GM23338 (cell line): ENCODE measurements around the gene TERT. TPM values are rescaled to one million over a fixed set of nuclear protein-coding genes. Genes with fewer than 3 reads are reported as not detected.

Experiments used
- ATAC-seq: fragments of 200-7000 bp; cut with Tn5 transposase; 3 replicates; pipeline ENCODE4 v1.9.1; 2020
- DNase-seq: peaks from one replicate; pipeline ENCODE4 v3.0.0-alpha.2; 2015; ENCODE audit warnings: low spot score
- H2AFZ ChIP-seq: fragments of 200-600 bp; sonication (generic); 2 replicates; pipeline ENCODE4 v1.8.0; 2016; ENCODE audit warnings: antibody characterized with exemption, mild to moderate bottlenecking, moderate library complexity
- H3F3A ChIP-seq: fragments of 200-600 bp; sonication (generic); replicated peaks from 2 replicates; pipeline ENCODE4 v1.8.0; 2017; ENCODE audit warnings: antibody characterized with exemption, mixed run types, low read depth
- H3K27ac ChIP-seq: fragments of 200-600 bp; sonication (generic); 2 replicates; pipeline ENCODE4 v1.6.1; 2016; ENCODE audit warnings: low read depth
- H3K27me3 ChIP-seq: fragments of 200-600 bp; sonication (generic); 2 replicates; pipeline ENCODE4 v1.8.0; 2016; ENCODE audit warnings: mild to moderate bottlenecking, mixed run types, moderate library complexity; ENCODE audit not compliant: insufficient read depth
- H3K36me3 ChIP-seq: fragments of 200-600 bp; sonication (generic); 2 replicates; pipeline ENCODE4 v1.8.0; 2016; ENCODE audit warnings: mild to moderate bottlenecking; ENCODE audit not compliant: insufficient read depth
- H3K4me1 ChIP-seq: fragments of 200-600 bp; sonication (generic); 2 replicates; pipeline ENCODE4 v1.8.0; 2016; ENCODE audit warnings: mild to moderate bottlenecking, moderate library complexity; ENCODE audit not compliant: insufficient read depth
- H3K4me2 ChIP-seq: fragments of 200-600 bp; sonication (generic); 2 replicates; pipeline ENCODE4 v1.7.1; 2017; ENCODE audit warnings: mixed run types
- H3K4me3 ChIP-seq: fragments of 200-600 bp; sonication (generic); 2 replicates; pipeline ENCODE4 v1.6.1; 2016; ENCODE audit warnings: mixed run types
- H3K79me2 ChIP-seq: fragments of 200-600 bp; sonication (generic); replicated peaks from 2 replicates; pipeline ENCODE4 v1.8.0; 2017; ENCODE audit warnings: mild to moderate bottlenecking; ENCODE audit not compliant: insufficient read depth
- H3K9me2 ChIP-seq: fragments of 200-600 bp; sonication (generic); 2 replicates; pipeline ENCODE4 v1.8.0; 2017; ENCODE audit not compliant: insufficient read depth
- H4K20me1 ChIP-seq: fragments of 200-600 bp; sonication (generic); replicated peaks from 2 replicates; pipeline ENCODE4 v1.8.0; 2017; ENCODE audit warnings: mild to moderate bottlenecking; ENCODE audit not compliant: insufficient read depth
- H3K27ac Mint-ChIP-seq: 2 replicates; pipeline ENCODE4 v1.8.0; 2020; ENCODE audit warnings: inconsistent platforms, mild to moderate bottlenecking, moderate library complexity, mixed read lengths
- H3K27me3 Mint-ChIP-seq: 3 replicates; pipeline ENCODE4 v1.8.0; 2022; ENCODE audit warnings: low read depth, mild to moderate bottlenecking, moderate library complexity, mixed read lengths, inconsistent platforms; ENCODE audit not compliant: insufficient read depth, poor library complexity
- H3K36me3 Mint-ChIP-seq: 3 replicates; pipeline ENCODE4 v1.8.0; 2021; ENCODE audit warnings: low read depth, mild to moderate bottlenecking, inconsistent platforms, moderate library complexity, mixed read lengths
- H3K4me1 Mint-ChIP-seq: 3 replicates; pipeline ENCODE4 v1.8.0; 2020; ENCODE audit warnings: mild to moderate bottlenecking, inconsistent platforms, mixed read lengths
- H3K4me3 Mint-ChIP-seq: 3 replicates; pipeline ENCODE4 v1.8.0; 2021; ENCODE audit warnings: moderate library complexity, mild to moderate bottlenecking, inconsistent platforms, mixed read lengths
- H3K9me3 Mint-ChIP-seq: 3 replicates; pipeline ENCODE4 v1.8.0; 2020; ENCODE audit warnings: moderate library complexity, mild to moderate bottlenecking, inconsistent platforms, mixed read lengths
- CREB1 ChIP-seq: fragments of 250-450 bp; sonication (Bioruptor Pico); IDR thresholded peaks from 2 replicates; pipeline ENCODE4 v1.5.0; 2020; ENCODE audit warnings: low read depth, mild to moderate bottlenecking, moderate library complexity
- CTCF ChIP-seq, 2 experiments: fragments of 200-600 bp in 1 of 2; sonication (generic) in 1 of 2; conservative IDR thresholded peaks; 2 replicates each; pipeline versions ENCODE4 v1.5.1 to v1.6.1; 2016 to 2017; ENCODE audit warnings: antibody characterized with exemption in 2 of 2, low read depth in 2 of 2, mild to moderate bottlenecking in 2 of 2, moderate library complexity in 1 of 2
- ETS1 ChIP-seq: IDR thresholded peaks from 2 replicates; pipeline ENCODE4 v1.6.1; 2016; ENCODE audit warnings: antibody characterized with exemption
- EZH2 ChIP-seq: fragments of 200-600 bp; sonication (generic); IDR thresholded peaks from one replicate; pipeline ENCODE4 v1.8.0; 2017; ENCODE audit warnings: antibody characterized with exemption, mild to moderate bottlenecking, low read depth; ENCODE audit not compliant: unreplicated experiment
- EZH2phosphoT487 ChIP-seq: fragments of 200-600 bp; sonication (generic); IDR thresholded peaks from one replicate; pipeline ENCODE4 v1.8.1; 2018; ENCODE audit warnings: antibody characterized with exemption; ENCODE audit not compliant: unreplicated experiment
- JUNB ChIP-seq: IDR thresholded peaks from one replicate; pipeline ENCODE4 v1.6.1; 2016; ENCODE audit warnings: antibody characterized with exemption; ENCODE audit not compliant: unreplicated experiment
- NANOG ChIP-seq: IDR thresholded peaks from 2 replicates; pipeline ENCODE4 v1.6.1; 2016; ENCODE audit warnings: antibody characterized with exemption, borderline replicate concordance
- POLR2AphosphoS5 ChIP-seq: IDR thresholded peaks from 2 replicates; pipeline ENCODE4 v1.6.1; 2016; ENCODE audit warnings: antibody characterized with exemption, low read depth
- REST ChIP-seq: IDR thresholded peaks from one replicate; pipeline ENCODE4 v1.6.1; 2018; ENCODE audit warnings: antibody characterized with exemption; ENCODE audit not compliant: unreplicated experiment
- STAT1 ChIP-seq: IDR thresholded peaks from one replicate; pipeline ENCODE4 v1.6.1; 2016; ENCODE audit warnings: antibody characterized with exemption; ENCODE audit not compliant: unreplicated experiment
- ZNF114 ChIP-seq: fragments of 250-450 bp; sonication (Bioruptor Pico); IDR thresholded peaks from 2 replicates; pipeline ENCODE4 v1.5.0; 2020; ENCODE audit warnings: mild to moderate bottlenecking, moderate library complexity
- ZNF331 ChIP-seq: fragments of 250-450 bp; sonication (Bioruptor Pico); IDR thresholded peaks from 2 replicates; pipeline ENCODE4 v1.5.0; 2020; ENCODE audit warnings: low read depth, mild to moderate bottlenecking, moderate library complexity
- ZNF462 ChIP-seq: fragments of 250-450 bp; sonication (Bioruptor Pico); IDR thresholded peaks from 2 replicates; pipeline ENCODE4 v1.5.0; 2020; ENCODE audit warnings: mild to moderate bottlenecking, moderate library complexity
- polyA plus RNA-seq: library from polyadenylated mRNA; unstranded; fragments of >200 nt; fragmentation: Nextera tagmentation; extraction: Ambion mirVana; gene quantifications from 2 replicates; pipeline ENCODE4 v1.2.1, GENCODE V29; 2016
- total RNA-seq: library from RNA; depleted of rRNA; stranded (reverse); fragments of >200 nt; shearing (Covaris generic); gene quantifications from 2 replicates; pipeline ENCODE4 v1.2.3, GENCODE V29; 2014

TERT gene
- total and polyA plus RNA-seq, 2 experiments from 2014 or later = 9.8 to 46.4 TPM

- Histone ChIP-seq H3F3A (no peaks in the 10 kb centered on the region), H3K4me1 (peaks cover 6% of the 10 kb centered on the region), H3K4me2 (no peak overlapping the region), H3K36me3 (peaks cover 14% of the 10 kb centered on the region), H3K27ac (no peak overlapping the region), H3K4me3 (no peak overlapping the region), H3K9me2 (no peaks in the 10 kb centered on the region), H2AFZ (no peak overlapping the region), H4K20me1 (peaks cover 26% of the 10 kb centered on the region), H3K79me2 (peaks cover 25% of the 10 kb centered on the region), H3K27me3 (no peaks in the 10 kb centered on the region)
- no peak for ATAC-seq
- no peaks in the 10 kb centered on the region for H3K27me3 Mint-ChIP-seq
- H3K9me3 Mint-ChIP-seq = no peaks in the 10 kb centered on the region
- DNase-seq = no peak
- no peak overlapping the region for H3K4me3 Mint-ChIP-seq
- H3K36me3 Mint-ChIP-seq = peaks cover 58% of the 10 kb centered on the region
- no peak overlapping the region for H3K27ac Mint-ChIP-seq
- TF ChIP-seq EZH2phosphoT487 (no peak), NANOG (no peak), ZNF114 (CRISPR knock-in tag) (no peak), CTCF (conservative IDR thresholded peaks at IDR 0.05; ENCODE audit: low read depth in 2 of 2) (no peak), REST (no peak), EZH2 (no peak), STAT1 (no peak), ZNF331 (CRISPR knock-in tag) (no peak), ZNF462 (CRISPR knock-in tag) (no peak), POLR2AphosphoS5 (no peak), ETS1 (no peak), CREB1 (CRISPR knock-in tag) (no peak), JUNB (no peak)
- peaks cover 15% of the 10 kb centered on the region for H3K4me1 Mint-ChIP-seq
Measured at GRCh38 chr5:1342268-1342667, 47.4 kb upstream of the TERT start.
